Esophagus squamous epithelium (tissue), 4 donors: ENCODE data around the gene PCDHA3.

Experiments used
- POLR2A ChIP-seq, 4 donors: fragments of 450-650 bp; IDR thresholded peaks; one replicate each; pipeline ENCODE4 v1.6.1; 2017; ENCODE audit warnings: antibody characterized with exemption in 4 of 4, mild to moderate bottlenecking in 4 of 4, moderate library complexity in 3 of 4
- TF ChIP-seq, protein P1 (sequence below), 6 experiments: fragments of 450-650 bp in 4 of 6; fragments of 200-600 bp in 2 of 6; sonication (generic) in 2 of 6; IDR thresholded peaks; one replicate each; pipeline ENCODE4 v1.5.1; 2016 to 2019; ENCODE audit warnings: antibody characterized with exemption in 6 of 6, mild to moderate bottlenecking in 4 of 6, moderate library complexity in 4 of 6

DNA sequence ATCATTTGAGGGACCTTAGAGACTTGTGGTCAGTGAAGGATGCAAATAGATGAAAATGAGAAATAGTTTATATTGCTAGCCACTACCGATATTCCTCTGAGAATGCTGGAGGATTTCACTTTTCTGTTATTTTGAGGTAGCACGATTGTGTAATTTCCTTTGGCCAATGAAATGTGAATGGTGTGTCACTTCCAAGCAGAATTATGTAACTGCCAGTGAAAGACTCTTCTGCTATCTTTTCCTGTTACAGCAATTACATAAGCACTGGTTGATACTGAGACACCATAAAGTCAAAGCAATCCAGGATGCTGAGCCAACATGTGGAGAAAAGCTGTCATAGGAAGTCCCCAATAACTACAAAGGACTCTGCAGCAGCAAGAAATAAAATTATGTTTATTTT lies 9.8 kb upstream of the PCDHA3 start:
- TF ChIP-seq, protein P1, sequence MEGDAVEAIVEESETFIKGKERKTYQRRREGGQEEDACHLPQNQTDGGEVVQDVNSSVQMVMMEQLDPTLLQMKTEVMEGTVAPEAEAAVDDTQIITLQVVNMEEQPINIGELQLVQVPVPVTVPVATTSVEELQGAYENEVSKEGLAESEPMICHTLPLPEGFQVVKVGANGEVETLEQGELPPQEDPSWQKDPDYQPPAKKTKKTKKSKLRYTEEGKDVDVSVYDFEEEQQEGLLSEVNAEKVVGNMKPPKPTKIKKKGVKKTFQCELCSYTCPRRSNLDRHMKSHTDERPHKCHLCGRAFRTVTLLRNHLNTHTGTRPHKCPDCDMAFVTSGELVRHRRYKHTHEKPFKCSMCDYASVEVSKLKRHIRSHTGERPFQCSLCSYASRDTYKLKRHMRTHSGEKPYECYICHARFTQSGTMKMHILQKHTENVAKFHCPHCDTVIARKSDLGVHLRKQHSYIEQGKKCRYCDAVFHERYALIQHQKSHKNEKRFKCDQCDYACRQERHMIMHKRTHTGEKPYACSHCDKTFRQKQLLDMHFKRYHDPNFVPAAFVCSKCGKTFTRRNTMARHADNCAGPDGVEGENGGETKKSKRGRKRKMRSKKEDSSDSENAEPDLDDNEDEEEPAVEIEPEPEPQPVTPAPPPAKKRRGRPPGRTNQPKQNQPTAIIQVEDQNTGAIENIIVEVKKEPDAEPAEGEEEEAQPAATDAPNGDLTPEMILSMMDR (IDR thresholded peaks at IDR 0.05) = no peak
- TF ChIP-seq POLR2A (IDR thresholded peaks at IDR 0.05) = no peak
